ENCODE data around the gene MYEOV. TPM values are rescaled to one million over a fixed set of nuclear protein-coding genes. Genes with fewer than 3 reads are reported as not detected.

Gene MYEOV
- total RNA-seq, 1 donor from 2014 or later = not detected

DNA sequence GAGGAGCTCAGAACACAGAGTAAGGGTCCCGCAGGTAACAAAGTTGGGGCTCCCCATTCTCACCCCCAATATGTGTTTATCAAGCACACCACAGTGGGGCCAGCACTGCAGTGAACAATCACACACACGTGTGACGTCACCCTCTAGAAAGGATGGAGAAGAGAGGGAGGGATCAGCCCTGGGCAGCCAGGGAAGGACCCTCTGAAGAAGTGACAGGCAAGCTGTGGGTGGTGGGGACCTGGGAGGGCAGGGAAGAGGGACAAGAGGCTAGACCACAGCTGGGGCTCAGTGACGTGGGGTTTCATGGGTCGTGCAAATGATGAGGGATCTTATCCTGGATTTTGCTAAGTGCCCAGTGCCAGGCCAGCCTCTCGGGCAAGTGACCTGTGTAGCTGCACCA, 28.7 kb upstream of the MYEOV start:
- no peaks in the 10 kb centered on the region for H3K4me1 Mint-ChIP-seq (ENCODE audit: low read depth, unreplicated experiment)
- no peak overlapping the region for H3K4me3 Mint-ChIP-seq (ENCODE audit: unreplicated experiment)
- H3K9me3 Mint-ChIP-seq (ENCODE audit: unreplicated experiment) = peaks cover 9% of the 10 kb centered on the region
- no peak overlapping the region for H3K27ac Mint-ChIP-seq (ENCODE audit: unreplicated experiment)
- H3K27me3 Mint-ChIP-seq (ENCODE audit: unreplicated experiment) = peaks cover 13% of the 10 kb centered on the region
- TF ChIP-seq CTCF (IDR thresholded peaks at IDR 0.05; ENCODE audit: partially characterized antibody, unreplicated experiment) = no peak
- peaks cover 18% of the 10 kb centered on the region for H3K36me3 Mint-ChIP-seq (ENCODE audit: unreplicated experiment)
- no peak for DNase-seq

DNA sequence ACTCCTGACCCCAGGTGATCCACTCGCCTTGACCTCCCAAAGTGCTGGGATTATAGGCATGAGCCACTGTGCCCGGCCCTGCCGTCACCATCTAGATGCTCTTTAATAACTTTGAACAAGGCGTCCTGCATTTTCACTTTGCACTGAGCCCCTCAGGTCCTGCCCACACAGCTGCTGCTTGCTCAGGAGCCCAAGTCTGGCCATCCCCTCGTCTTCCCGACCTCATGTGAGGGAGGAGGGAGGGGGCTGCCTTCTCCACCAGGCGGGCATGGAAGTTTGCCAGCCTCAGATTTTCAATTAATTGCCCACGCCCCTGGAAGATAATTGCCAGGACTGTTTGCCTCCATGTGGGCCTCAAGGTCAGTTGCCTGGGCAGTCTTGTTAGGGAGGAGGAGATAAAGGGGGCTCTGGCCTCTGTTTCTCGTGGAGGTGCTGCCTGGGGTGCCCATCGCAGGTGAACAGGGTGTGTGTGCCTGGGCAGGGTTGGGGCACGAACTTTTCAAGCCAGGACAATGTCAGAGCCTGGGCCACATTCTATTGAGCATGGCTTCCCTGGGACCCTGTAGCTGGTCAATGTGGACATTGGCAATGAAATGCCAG, 27.9 kb upstream of the MYEOV start:
- Mint-ChIP-seq H3K9me3 (ENCODE audit: unreplicated experiment) (peaks cover 7% of the 10 kb centered on the region), H3K27ac (ENCODE audit: unreplicated experiment) (no peak overlapping the region), H3K4me3 (ENCODE audit: unreplicated experiment) (no peak overlapping the region), H3K4me1 (ENCODE audit: low read depth, unreplicated experiment) (no peaks in the 10 kb centered on the region), H3K36me3 (ENCODE audit: unreplicated experiment) (peaks cover 13% of the 10 kb centered on the region), H3K27me3 (ENCODE audit: unreplicated experiment) (peaks cover 13% of the 10 kb centered on the region)
- TF ChIP-seq CTCF (IDR thresholded peaks at IDR 0.05; ENCODE audit: partially characterized antibody, unreplicated experiment) = no peak
- DNase-seq = no peak

- Mint-ChIP-seq H3K27me3 (ENCODE audit: unreplicated experiment) (peaks cover 10% of the 10 kb centered on the region), H3K4me3 (ENCODE audit: unreplicated experiment) (no peak overlapping the region), H3K27ac (ENCODE audit: unreplicated experiment) (no peak overlapping the region)
Measured at GRCh38 chr11:69267395-69267805, 26.6 kb upstream of the MYEOV start.

DNA sequence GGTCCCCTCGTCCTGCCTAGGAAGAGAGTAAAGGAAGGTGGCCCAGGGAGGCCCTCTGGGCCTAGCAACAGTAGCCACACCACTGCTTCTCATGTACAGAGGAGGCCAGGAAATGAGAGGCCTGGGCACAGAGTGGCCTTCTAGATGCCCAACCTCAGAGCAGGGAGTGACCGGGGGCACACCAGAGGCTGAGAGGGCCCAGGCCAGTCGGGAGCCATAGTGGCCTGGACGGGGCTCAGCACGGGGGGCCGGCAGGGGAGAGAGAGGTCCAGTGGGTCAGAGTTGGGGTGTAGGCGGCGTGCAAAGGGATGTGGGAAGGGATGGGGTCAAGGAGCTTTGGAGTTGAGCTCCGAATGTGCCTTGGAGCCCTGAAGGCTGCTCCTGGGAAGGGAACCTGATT, 25.0 kb upstream of the MYEOV start:
- Mint-ChIP-seq H3K27ac (ENCODE audit: unreplicated experiment) (no peak overlapping the region), H3K4me1 (ENCODE audit: low read depth, unreplicated experiment) (peaks cover 7% of the 10 kb centered on the region), H3K4me3 (ENCODE audit: unreplicated experiment) (no peak overlapping the region), H3K9me3 (ENCODE audit: unreplicated experiment) (peaks cover 7% of the 10 kb centered on the region), H3K36me3 (ENCODE audit: unreplicated experiment) (peaks cover 12% of the 10 kb centered on the region), H3K27me3 (ENCODE audit: unreplicated experiment) (peaks cover 4% of the 10 kb centered on the region)
- no peak for DNase-seq
- TF ChIP-seq CTCF (IDR thresholded peaks at IDR 0.05; ENCODE audit: partially characterized antibody, unreplicated experiment) = no peak

More at GRCh38 chr11:69267395-69267805, 26.6 kb upstream of the MYEOV start:
- DNase-seq = no peak
- H3K9me3 Mint-ChIP-seq (ENCODE audit: unreplicated experiment) = peaks cover 13% of the 10 kb centered on the region
- H3K4me1 Mint-ChIP-seq (ENCODE audit: low read depth, unreplicated experiment) = peaks cover 6% of the 10 kb centered on the region
- no peak for TF ChIP-seq CTCF (IDR thresholded peaks at IDR 0.05; ENCODE audit: partially characterized antibody, unreplicated experiment)
- H3K36me3 Mint-ChIP-seq (ENCODE audit: unreplicated experiment) = peaks cover 20% of the 10 kb centered on the region

DNA sequence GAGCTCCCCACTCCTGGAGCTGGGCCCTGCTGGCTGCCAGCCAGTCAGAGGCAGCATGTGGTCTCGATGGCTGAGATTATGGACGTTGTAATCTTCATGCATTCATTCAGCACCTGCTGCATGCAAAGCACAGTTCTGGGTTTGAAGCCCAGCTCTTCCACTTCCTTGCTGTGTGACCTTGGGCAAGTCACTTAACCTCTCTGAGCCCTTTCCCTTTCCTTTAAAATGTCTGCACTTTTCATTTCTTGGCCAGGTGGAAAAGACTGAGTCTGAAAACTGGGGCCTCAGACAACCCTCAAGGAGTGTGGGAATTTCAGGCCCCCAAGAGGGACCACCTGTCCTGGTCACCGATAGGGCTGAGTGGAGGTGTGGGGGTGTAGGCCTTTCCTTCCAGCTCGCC, 24.6 kb upstream of the MYEOV start:
- Mint-ChIP-seq H3K9me3 (ENCODE audit: unreplicated experiment) (peaks cover 7% of the 10 kb centered on the region), H3K36me3 (ENCODE audit: unreplicated experiment) (peaks cover 12% of the 10 kb centered on the region), H3K27ac (ENCODE audit: unreplicated experiment) (no peak overlapping the region)

More for the DNA sequence above, 24.6 kb upstream of the MYEOV start:
- DNase-seq = no peak
- peaks cover 7% of the 10 kb centered on the region for H3K4me1 Mint-ChIP-seq (ENCODE audit: low read depth, unreplicated experiment)
- TF ChIP-seq CTCF (IDR thresholded peaks at IDR 0.05; ENCODE audit: partially characterized antibody, unreplicated experiment) = no peak
- peaks cover 4% of the 10 kb centered on the region for H3K27me3 Mint-ChIP-seq (ENCODE audit: unreplicated experiment)
- H3K4me3 Mint-ChIP-seq (ENCODE audit: unreplicated experiment) = no peak overlapping the region

All from glutamatergic neuron (in vitro differentiated cells).